Epidermal melanocyte (primary cell): ENCODE measurements around the gene SORCS2.

Source experiments
- DNase-seq: peaks from one replicate; pipeline ENCODE4 v3.0.0; 2011; ENCODE audit warnings: low spot score; ENCODE audit not compliant: insufficient read length

The SORCS2 gene

DNA sequence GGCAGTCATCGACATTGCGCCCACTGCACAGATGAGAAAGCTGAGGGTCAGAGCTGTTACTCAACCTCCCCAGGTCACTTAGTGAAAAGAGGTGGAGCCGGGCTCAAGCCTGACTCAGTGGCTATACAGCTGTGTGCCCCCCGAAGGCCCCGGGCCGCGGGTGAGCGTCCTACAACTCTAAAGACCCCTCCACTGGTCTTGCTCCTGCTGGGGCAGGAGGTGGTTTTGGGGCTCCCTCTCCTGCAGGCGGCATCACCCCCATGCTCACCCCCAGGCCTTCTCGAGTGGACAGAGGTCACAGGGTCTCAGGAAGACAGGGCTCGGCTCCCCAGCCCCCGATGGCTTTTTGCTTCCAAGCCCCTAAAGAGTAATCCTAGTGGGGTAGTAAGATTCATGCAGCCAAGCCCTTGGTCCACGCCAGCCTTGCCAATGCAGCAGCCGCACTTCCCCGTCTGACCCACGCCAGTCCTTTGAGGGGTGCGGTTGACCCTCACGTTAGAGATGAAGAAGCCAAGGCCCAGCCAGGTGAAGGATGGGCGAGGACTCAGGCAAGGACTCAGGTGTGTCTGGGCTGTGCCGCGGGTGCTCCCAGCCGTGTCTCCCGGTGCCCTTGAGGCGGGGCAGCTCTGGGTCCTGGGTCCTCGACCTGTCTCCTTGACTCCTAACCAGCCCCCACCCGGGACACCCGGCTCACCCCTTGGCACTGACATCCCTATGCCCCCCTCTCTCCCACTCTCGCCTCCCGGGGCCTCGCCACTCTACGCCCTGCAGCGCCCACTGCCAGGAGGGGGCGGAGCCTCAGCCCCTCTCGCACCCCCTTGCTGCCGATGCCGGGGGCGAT lies 547.0 kb downstream of the SORCS2 start:
- no peak for DNase-seq

- DNase-seq, result no peak
Observed at GRCh38 chr4:7739918-7740865, 547.9 kb downstream of the SORCS2 start.

GRCh38 chr4:7740866-7741525 lies 548.7 kb downstream of the SORCS2 start:
- no peak for DNase-seq

- DNase-seq, result no peak
Observed at GRCh38 chr4:7741946-7742806, 549.8 kb downstream of the SORCS2 start.

DNA sequence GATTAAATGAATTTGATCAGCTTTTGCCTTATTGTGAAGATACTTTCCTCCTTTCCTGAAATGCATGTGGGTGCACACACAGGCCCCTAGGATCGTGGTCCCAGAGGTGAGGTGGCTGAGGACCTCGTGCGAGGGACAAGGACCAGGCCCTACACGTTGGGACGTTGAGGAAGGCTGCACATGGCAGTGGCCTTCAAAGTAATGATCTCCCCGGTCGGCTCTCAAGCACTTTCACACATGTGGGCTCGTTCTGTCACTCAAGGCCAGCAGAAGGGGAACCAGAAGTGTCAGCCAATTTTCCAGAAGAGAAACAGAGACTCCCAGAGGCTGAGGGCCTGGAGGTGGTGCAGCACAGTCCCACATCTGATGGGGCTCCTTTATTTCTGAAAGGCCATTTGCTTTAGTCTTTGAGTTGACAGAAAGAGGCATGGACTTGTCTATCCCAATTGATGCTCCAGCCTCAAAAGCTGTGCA lies 550.5 kb downstream of the SORCS2 start:
- no peak for DNase-seq

GRCh38 chr4:7744142-7744804 lies 551.9 kb downstream of the SORCS2 start:
- DNase-seq, result no peak

- DNase-seq, result no peak
Observed at GRCh38 chr4:7745301-7745885, 553.1 kb downstream of the SORCS2 start.

GRCh38 chr4:7746351-7747061 lies 554.2 kb downstream of the SORCS2 start:
- no peak for DNase-seq

DNA sequence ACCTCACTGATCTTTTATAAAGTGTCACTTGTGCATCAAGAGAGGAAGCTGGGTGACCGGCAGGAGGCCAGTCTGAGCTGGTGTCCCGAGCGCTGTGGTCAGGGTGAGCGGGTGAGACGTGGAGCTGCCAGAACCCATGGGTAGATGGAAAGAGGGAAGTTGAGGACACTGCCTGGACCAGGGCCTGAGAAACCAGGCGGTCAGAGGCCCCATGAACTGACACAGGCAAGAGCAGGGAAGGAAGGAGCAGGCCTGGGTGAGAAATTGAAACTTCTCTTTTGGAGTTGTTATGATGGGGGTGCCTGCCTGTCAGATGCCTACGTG lies 554.7 kb downstream of the SORCS2 start:
- no peak for DNase-seq

GRCh38 chr4:7747566-7747965 lies 555.2 kb downstream of the SORCS2 start:
- DNase-seq, result no peak

- DNase-seq, result no peak
Observed at GRCh38 chr4:7750523-7750922, 558.2 kb downstream of the SORCS2 start.

DNA sequence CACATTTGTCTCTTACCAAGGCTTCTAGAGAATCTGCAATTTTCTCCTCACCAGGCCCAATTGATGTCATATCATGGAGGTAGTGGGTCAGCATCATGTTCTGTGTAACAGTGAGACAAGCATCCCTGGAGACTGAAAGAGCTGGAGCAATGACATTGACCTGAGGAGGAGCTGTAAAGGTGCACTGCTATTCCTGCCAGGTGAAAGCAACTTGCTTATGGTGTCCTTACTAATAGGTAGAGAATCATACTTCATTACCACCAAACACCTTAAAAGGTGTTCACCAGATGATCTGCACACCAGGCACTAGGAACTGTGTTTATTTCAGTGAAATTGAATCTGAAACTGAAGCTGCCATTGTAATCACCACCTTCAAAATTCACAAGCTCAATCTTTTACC lies 558.6 kb downstream of the SORCS2 start:
- DNase-seq, result no peak

DNA sequence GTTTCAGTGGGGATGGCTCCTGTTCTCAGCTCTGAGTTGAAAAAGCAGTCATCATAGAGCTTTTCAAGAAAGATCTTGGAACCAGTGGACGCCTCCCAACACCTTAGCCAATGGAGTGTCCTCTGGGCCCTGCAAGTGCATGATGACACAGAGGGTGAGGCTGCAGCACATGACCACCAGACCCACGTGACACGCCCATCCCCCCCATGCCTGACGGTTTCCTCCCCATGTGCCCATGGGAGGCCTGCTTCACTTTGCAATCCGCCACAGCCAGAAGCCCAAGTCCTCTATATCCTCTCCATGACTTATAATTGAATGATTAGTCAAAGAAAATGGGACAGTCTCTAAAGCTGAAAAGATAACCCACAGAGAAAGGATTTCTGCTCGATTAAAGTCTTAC lies 560.3 kb downstream of the SORCS2 start:
- no peak for DNase-seq

DNA sequence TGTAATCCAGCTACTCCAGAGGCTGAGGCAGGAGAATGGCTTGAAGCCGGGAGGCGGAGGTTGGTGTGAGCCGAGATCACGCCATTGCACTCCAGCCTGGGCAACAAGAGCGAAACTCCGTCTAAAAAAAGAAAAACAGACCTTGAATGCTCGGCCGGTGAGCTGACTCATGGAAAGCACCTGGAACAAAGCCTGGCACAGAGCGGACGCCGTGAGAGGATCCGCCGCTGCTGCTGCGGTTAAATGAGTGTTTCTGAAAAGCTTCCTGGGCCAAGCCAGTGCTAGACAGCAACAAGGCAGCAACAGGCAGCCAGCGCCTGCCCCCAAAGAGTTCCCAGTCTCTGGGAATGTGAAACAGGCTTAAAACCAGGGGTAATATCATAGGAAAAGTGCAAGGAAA lies 560.9 kb downstream of the SORCS2 start:
- no peak for DNase-seq

- DNase-seq, result no peak
Observed at GRCh38 chr4:7753931-7754465, 561.7 kb downstream of the SORCS2 start.

DNA sequence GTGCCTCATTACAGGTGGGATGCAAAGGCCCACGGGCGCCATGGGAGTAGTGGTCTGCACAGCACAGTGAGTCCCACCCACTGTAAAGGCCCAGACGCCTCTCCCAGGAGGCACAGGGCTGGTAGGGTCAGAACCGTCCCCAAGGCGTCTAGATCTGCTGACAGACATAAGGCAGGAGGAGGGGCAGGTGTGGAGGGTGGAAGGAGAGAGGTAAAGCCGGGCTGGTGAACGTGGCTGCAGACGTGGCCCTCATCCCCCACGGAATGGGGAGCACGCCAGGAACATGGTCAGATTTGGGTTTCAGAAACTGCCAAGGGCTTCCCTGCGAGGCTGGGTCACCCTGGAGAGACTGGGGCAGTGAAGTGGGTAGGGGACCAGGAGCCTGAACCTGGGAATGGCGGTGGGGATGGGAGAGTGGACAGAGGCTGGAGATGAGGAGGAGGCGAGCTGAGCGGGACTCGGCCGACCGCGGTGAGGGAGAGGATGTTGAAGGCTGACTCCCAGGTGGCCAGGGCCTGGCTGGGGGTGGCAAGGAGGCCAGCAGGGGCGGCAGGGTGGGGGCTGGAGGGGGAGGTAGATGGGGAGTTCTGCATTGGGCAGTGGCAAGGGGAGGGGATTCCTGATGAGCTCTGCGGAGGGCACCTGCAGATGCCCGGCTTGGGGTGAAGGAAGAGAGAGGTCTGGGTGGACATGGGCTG lies 562.4 kb downstream of the SORCS2 start:
- no peak for DNase-seq

GRCh38 chr4:7755561-7755960 lies 563.2 kb downstream of the SORCS2 start:
- DNase-seq, result no peak

- no peak for DNase-seq
Observed at GRCh38 chr4:7756071-7756470, 563.7 kb downstream of the SORCS2 start.
